GM19238 (cell line): Measurements from ENCODE around the gene BMP2K.
A peak's percentile ranks its signal among the peaks of the same experiment; 100 is the strongest.
"Not testable (repeated sequence)": the region's sequence is repeated elsewhere in the genome, so short reads cannot be mapped to it uniquely, and the experiment has no call there.

Source experiments
- DNase-seq: peaks from one replicate; pipeline ENCODE4 v3.0.0; 2011; ENCODE audit warnings: low spot score; ENCODE audit not compliant: insufficient read length

BMP2K gene

GRCh38 chr4:78862314-78862737, 86.2 kb downstream of the BMP2K start:
- no peak for DNase-seq

- no peak for DNase-seq
Measured at GRCh38 chr4:78863254-78863869, 87.2 kb downstream of the BMP2K start.

GRCh38 chr4:78863991-78864390, 87.8 kb downstream of the BMP2K start:
- no peak for DNase-seq

GRCh38 chr4:78864405-78865024, 88.4 kb downstream of the BMP2K start:
- peak; percentile 3 for DNase-seq

GRCh38 chr4:78865451-78865850, 89.3 kb downstream of the BMP2K start:
- no peak for DNase-seq

GRCh38 chr4:78868712-78869111, 92.6 kb downstream of the BMP2K start:
- DNase-seq: not testable (repeated sequence)

- DNase-seq: no peak
Measured at GRCh38 chr4:78870056-78870455, 93.9 kb downstream of the BMP2K start.

GRCh38 chr4:78876568-78877320, 100.6 kb downstream of the BMP2K start:
- DNase-seq: no peak

- no peak for DNase-seq
Measured at GRCh38 chr4:78878031-78878430, 101.9 kb downstream of the BMP2K start.

GRCh38 chr4:78880874-78881492, 104.8 kb downstream of the BMP2K start:
- DNase-seq: no peak

- no peak for DNase-seq
Measured at GRCh38 chr4:78885598-78885997, 109.4 kb downstream of the BMP2K start.

GRCh38 chr4:78889955-78890354, 113.8 kb downstream of the BMP2K start:
- no peak for DNase-seq

- no peak for DNase-seq
Measured at GRCh38 chr4:78899302-78899701, 123.2 kb downstream of the BMP2K start.

GRCh38 chr4:78901882-78902281, 125.7 kb downstream of the BMP2K start:
- no peak for DNase-seq

- DNase-seq: no peak
Measured at GRCh38 chr4:78902298-78902697, 126.1 kb downstream of the BMP2K start.

- DNase-seq: no peak
Measured at GRCh38 chr4:78904143-78904542, 128.0 kb downstream of the BMP2K start.

- no peak for DNase-seq
Measured at GRCh38 chr4:78907638-78908037, 131.5 kb downstream of the BMP2K start.

- DNase-seq: not testable (repeated sequence)
Measured at GRCh38 chr4:78908974-78909373, 132.8 kb downstream of the BMP2K start.

- DNase-seq: no peak
Measured at GRCh38 chr4:78910612-78911011, 134.5 kb downstream of the BMP2K start.

GRCh38 chr4:78922207-78922606, 146.1 kb downstream of the BMP2K start:
- DNase-seq: no peak

- no peak for DNase-seq
Measured at GRCh38 chr4:78923464-78924312, 147.5 kb downstream of the BMP2K start.
